Measurements from ENCODE around the gene HDHD3. TPM values are rescaled to one million over a fixed set of nuclear protein-coding genes. Genes with fewer than 3 reads are reported as not detected.
"Not testable (repeated sequence)": the region's sequence is repeated elsewhere in the genome, so short reads cannot be mapped to it uniquely, and the experiment has no call there.

HDHD3 gene
- total RNA-seq, 1 experiment from 2014 or later: 31.1 TPM

GRCh38 chr9:113370806-113371325 lies 5.9 kb downstream of the HDHD3 start:
- in situ Hi-C loops (cut with HindIII; ENCODE audit: low pct_unique_long_range_greater_than_20kb, low sequenced_read_pairs): no loop called here
- no peak for DNase-seq (ENCODE audit: low read depth, low spot score)

- DNase-seq (ENCODE audit: low read depth, low spot score): no peak
- in situ Hi-C loops (cut with HindIII; ENCODE audit: low pct_unique_long_range_greater_than_20kb, low sequenced_read_pairs): no loop called here
Observed at GRCh38 chr9:113369855-113370140, 7.0 kb downstream of the HDHD3 start.

- DNase-seq (ENCODE audit: low read depth, low spot score): no peak
- in situ Hi-C loops (cut with HindIII; ENCODE audit: low pct_unique_long_range_greater_than_20kb, low sequenced_read_pairs): no loop called here
Observed at GRCh38 chr9:113368982-113369854, 7.6 kb downstream of the HDHD3 start.

GRCh38 chr9:113368348-113368981 lies 8.3 kb downstream of the HDHD3 start:
- no peak for DNase-seq (ENCODE audit: low read depth, low spot score)
- in situ Hi-C loops (cut with HindIII; ENCODE audit: low pct_unique_long_range_greater_than_20kb, low sequenced_read_pairs): no loop called here

- in situ Hi-C loops (cut with HindIII; ENCODE audit: low pct_unique_long_range_greater_than_20kb, low sequenced_read_pairs): not testable (repeated sequence)
Observed at GRCh38 chr9:113365652-113366051, 11.1 kb downstream of the HDHD3 start.

GRCh38 chr9:113364951-113365350 lies 11.8 kb downstream of the HDHD3 start:
- in situ Hi-C loops (cut with HindIII; ENCODE audit: low pct_unique_long_range_greater_than_20kb, low sequenced_read_pairs): no loop called here

More at GRCh38 chr9:113365652-113366051, 11.1 kb downstream of the HDHD3 start:
- DNase-seq (ENCODE audit: low read depth, low spot score): not testable (repeated sequence)

GRCh38 chr9:113363336-113363735 lies 13.4 kb downstream of the HDHD3 start:
- no peak for DNase-seq (ENCODE audit: low read depth, low spot score)
- in situ Hi-C loops (cut with HindIII; ENCODE audit: low pct_unique_long_range_greater_than_20kb, low sequenced_read_pairs): no loop called here

More at GRCh38 chr9:113364951-113365350, 11.8 kb downstream of the HDHD3 start:
- DNase-seq (ENCODE audit: low read depth, low spot score): no peak

GRCh38 chr9:113361304-113362018 lies 15.3 kb downstream of the HDHD3 start:
- in situ Hi-C loops (cut with HindIII; ENCODE audit: low pct_unique_long_range_greater_than_20kb, low sequenced_read_pairs): no loop called here
- no peak for DNase-seq (ENCODE audit: low read depth, low spot score)

- in situ Hi-C loops (cut with HindIII; ENCODE audit: low pct_unique_long_range_greater_than_20kb, low sequenced_read_pairs): no loop called here
- no peak for DNase-seq (ENCODE audit: low read depth, low spot score)
Observed at GRCh38 chr9:113360242-113360842, 16.4 kb downstream of the HDHD3 start.

- in situ Hi-C loops (cut with HindIII; ENCODE audit: low pct_unique_long_range_greater_than_20kb, low sequenced_read_pairs): no loop called here
Observed at GRCh38 chr9:113359385-113359784, 17.4 kb downstream of the HDHD3 start.

GRCh38 chr9:113356686-113357292 lies 20.0 kb downstream of the HDHD3 start:
- no peak for DNase-seq (ENCODE audit: low read depth, low spot score)
- in situ Hi-C loops (cut with HindIII; ENCODE audit: low pct_unique_long_range_greater_than_20kb, low sequenced_read_pairs): no loop called here

More at GRCh38 chr9:113359385-113359784, 17.4 kb downstream of the HDHD3 start:
- DNase-seq (ENCODE audit: low read depth, low spot score): no peak

- in situ Hi-C loops (cut with HindIII; ENCODE audit: low pct_unique_long_range_greater_than_20kb, low sequenced_read_pairs): no loop called here
- peak; percentile 66 for DNase-seq (ENCODE audit: low read depth, low spot score)
Observed at GRCh38 chr9:113355040-113355596, 21.7 kb downstream of the HDHD3 start.

- in situ Hi-C loops (cut with HindIII; ENCODE audit: low pct_unique_long_range_greater_than_20kb, low sequenced_read_pairs): no loop called here
- DNase-seq (ENCODE audit: low read depth, low spot score): no peak
Observed at GRCh38 chr9:113352411-113352810, 24.4 kb downstream of the HDHD3 start.

- in situ Hi-C loops (cut with HindIII; ENCODE audit: low pct_unique_long_range_greater_than_20kb, low sequenced_read_pairs): no loop called here
- no peak for DNase-seq (ENCODE audit: low read depth, low spot score)
Observed at GRCh38 chr9:113352006-113352405, 24.8 kb downstream of the HDHD3 start.

GRCh38 chr9:113350937-113351336 lies 25.8 kb downstream of the HDHD3 start:
- DNase-seq (ENCODE audit: low read depth, low spot score): no peak
- in situ Hi-C loops (cut with HindIII; ENCODE audit: low pct_unique_long_range_greater_than_20kb, low sequenced_read_pairs): no loop called here

- DNase-seq (ENCODE audit: low read depth, low spot score): no peak
- in situ Hi-C loops (cut with HindIII; ENCODE audit: low pct_unique_long_range_greater_than_20kb, low sequenced_read_pairs): no loop called here
Observed at GRCh38 chr9:113350107-113350661, 26.6 kb downstream of the HDHD3 start.

All from SK-MEL-5 (cell line).